Loucy (cell line): Measurements from ENCODE around the gene CBX2.
"Not testable (repeated sequence)": the region's sequence is repeated elsewhere in the genome, so short reads cannot be mapped to it uniquely, and the experiment has no call there.

ENCODE experiments used
- H2AFZ ChIP-seq: fragments of 200-600 bp; sonication (generic); 2 replicates; pipeline ENCODE4 v1.6.0; 2016; ENCODE audit warnings: antibody characterized with exemption, mild to moderate bottlenecking, low read length, moderate library complexity
- H3F3A ChIP-seq: fragments of 200-600 bp; 2 replicates; pipeline ENCODE4 v1.6.0; 2016; ENCODE audit warnings: antibody characterized with exemption, low read depth, mild to moderate bottlenecking
- H3K27me3 ChIP-seq: fragments of 200-600 bp; sonication (generic); 2 replicates; pipeline ENCODE4 v1.6.1; 2014; ENCODE audit warnings: low read length, mild to moderate bottlenecking; ENCODE audit not compliant: insufficient read depth, poor library complexity, severe bottlenecking
- H3K36me3 ChIP-seq: fragments of 200-600 bp; sonication (generic); 2 replicates; pipeline ENCODE4 v1.6.1; 2016; ENCODE audit warnings: low read length; ENCODE audit not compliant: insufficient read depth
- H3K4me1 ChIP-seq: fragments of 200-600 bp; sonication (generic); 2 replicates; pipeline ENCODE4 v1.5.1; 2014; ENCODE audit warnings: low read length, mild to moderate bottlenecking; ENCODE audit not compliant: insufficient read depth, poor library complexity, severe bottlenecking
- H3K4me2 ChIP-seq: fragments of 200-600 bp; sonication (generic); 2 replicates; pipeline ENCODE4 v1.6.0; 2014; ENCODE audit warnings: antibody characterized with exemption, low read length, low read depth, mild to moderate bottlenecking; ENCODE audit not compliant: poor library complexity, severe bottlenecking
- H3K4me3 ChIP-seq: fragments of 200-600 bp; sonication (generic); 2 replicates; pipeline ENCODE4 v1.5.1; 2014; ENCODE audit warnings: low read length, mild to moderate bottlenecking, mixed read lengths; ENCODE audit not compliant: poor library complexity, severe bottlenecking
- H3K79me2 ChIP-seq: fragments of 200-600 bp; sonication (generic); 2 replicates; pipeline ENCODE4 v1.6.1; 2014; ENCODE audit warnings: low read length; ENCODE audit not compliant: insufficient read depth
- H3K9ac ChIP-seq: fragments of 200-600 bp; sonication (generic); 2 replicates; pipeline ENCODE4 v1.6.0; 2014; ENCODE audit warnings: mild to moderate bottlenecking, low read depth, low read length, moderate library complexity; ENCODE audit not compliant: poor library complexity, severe bottlenecking
- H3K9me2 ChIP-seq: fragments of 200-600 bp; sonication (generic); replicated peaks from 2 replicates; pipeline ENCODE4 v1.6.1; 2016; ENCODE audit warnings: low read depth, low read length, mixed read lengths
- H3K9me3 ChIP-seq: fragments of 200-600 bp; sonication (generic); 2 replicates; pipeline ENCODE4 v1.6.1; 2014; ENCODE audit warnings: mild to moderate bottlenecking, antibody characterized with exemption, low read length, low read depth; ENCODE audit not compliant: insufficient read depth
- H4K20me1 ChIP-seq: fragments of 200-600 bp; sonication (generic); 2 replicates; pipeline ENCODE4 v1.6.0; 2014; ENCODE audit warnings: antibody characterized with exemption, low read length, mild to moderate bottlenecking; ENCODE audit not compliant: insufficient read depth, poor library complexity, severe bottlenecking
- CTCF ChIP-seq: fragments of 200-600 bp; sonication (generic); conservative IDR thresholded peaks from 2 replicates; pipeline ENCODE4 v1.5.1; 2014; ENCODE audit warnings: mild to moderate bottlenecking, antibody characterized with exemption, low read length
- EZH2phosphoT487 ChIP-seq: fragments of 200-600 bp; IDR thresholded peaks from 2 replicates; pipeline ENCODE4 v1.6.1; 2018; ENCODE audit warnings: antibody characterized with exemption, mild to moderate bottlenecking, moderate library complexity, borderline replicate concordance

Gene CBX2

DNA sequence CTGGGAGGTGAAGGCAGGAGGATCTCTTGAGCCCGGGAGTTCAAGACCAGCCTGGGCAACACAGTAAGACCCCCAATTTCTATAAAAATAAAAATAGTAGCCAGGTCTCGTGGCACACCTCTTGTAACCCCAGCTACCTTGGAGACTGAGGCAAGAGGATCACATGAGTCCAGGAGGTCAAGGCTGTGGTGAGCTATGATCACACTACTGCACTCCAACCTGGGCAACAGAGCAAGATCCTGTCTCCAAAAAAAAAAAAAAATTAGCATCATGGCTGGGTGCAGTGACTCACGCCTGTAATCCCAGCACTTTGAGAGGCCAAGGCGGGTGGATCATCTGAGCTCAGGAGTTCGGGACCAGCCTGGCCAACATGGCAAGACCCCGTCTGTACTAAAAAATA is 6.7 kb upstream of the CBX2 start:
- H3K27me3 ChIP-seq, result no peaks in the 10 kb centered on the region
- no peak for TF ChIP-seq CTCF
- TF ChIP-seq EZH2phosphoT487, result no peak
- H3K4me3 ChIP-seq, result no peak overlapping the region

GRCh38 chr17:79772726-79773125 is 5.2 kb upstream of the CBX2 start:
- not testable (repeated sequence) for H4K20me1 ChIP-seq, H3K27me3 ChIP-seq, H3K79me2 ChIP-seq, H3K4me3 ChIP-seq, H3K4me2 ChIP-seq, H3K9me2 ChIP-seq, H2AFZ ChIP-seq, H3K9ac ChIP-seq, H3F3A ChIP-seq, H3K9me3 ChIP-seq, H3K36me3 ChIP-seq
- H3K4me1 ChIP-seq, result peaks cover 13% of the 10 kb centered on the region

More for the DNA sequence above, 6.7 kb upstream of the CBX2 start:
- Histone ChIP-seq H2AFZ (no peak overlapping the region), H3K9me3 (no peaks in the 10 kb centered on the region), H3K9me2 (no peaks in the 10 kb centered on the region), H3F3A (no peaks in the 10 kb centered on the region), H3K36me3 (no peaks in the 10 kb centered on the region), H3K9ac (no peak overlapping the region), H4K20me1 (no peaks in the 10 kb centered on the region), H3K4me2 (no peak overlapping the region), H3K4me1 (peaks cover under 1% of the 10 kb centered on the region), H3K79me2 (no peaks in the 10 kb centered on the region)

DNA sequence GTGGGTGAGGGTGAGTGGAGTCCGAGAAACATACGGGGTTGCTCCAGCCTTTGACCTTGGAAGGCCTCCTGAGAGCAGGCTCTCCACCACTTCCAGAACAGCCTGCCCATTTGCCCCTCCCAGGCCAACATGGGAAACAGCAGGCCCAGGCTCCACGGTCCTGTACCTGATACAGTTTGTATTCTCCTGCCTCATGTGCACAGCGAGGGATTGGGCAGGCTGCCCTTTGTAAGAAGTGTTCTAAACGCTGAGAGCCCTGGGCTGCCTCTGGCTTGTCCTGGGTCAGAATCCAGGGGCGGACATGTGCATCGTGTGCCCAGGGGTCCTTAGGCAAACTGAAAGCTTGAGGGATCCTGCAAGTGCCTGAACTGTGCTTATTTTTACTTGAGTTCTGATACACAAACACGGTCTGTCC is 3.4 kb upstream of the CBX2 start:
- Histone ChIP-seq H3K27me3 (no peaks in the 10 kb centered on the region), H3K9ac (no peak overlapping the region), H2AFZ (no peak overlapping the region), H3K79me2 (peaks cover 25% of the 10 kb centered on the region), H3F3A (no peaks in the 10 kb centered on the region), H4K20me1 (peaks cover 12% of the 10 kb centered on the region), H3K36me3 (no peaks in the 10 kb centered on the region), H3K4me3 (no peak overlapping the region), H3K9me3 (no peaks in the 10 kb centered on the region), H3K9me2 (no peaks in the 10 kb centered on the region), H3K4me2 (no peak overlapping the region), H3K4me1 (peaks cover 14% of the 10 kb centered on the region)
- no peak for TF ChIP-seq CTCF
- TF ChIP-seq EZH2phosphoT487, result no peak

DNA sequence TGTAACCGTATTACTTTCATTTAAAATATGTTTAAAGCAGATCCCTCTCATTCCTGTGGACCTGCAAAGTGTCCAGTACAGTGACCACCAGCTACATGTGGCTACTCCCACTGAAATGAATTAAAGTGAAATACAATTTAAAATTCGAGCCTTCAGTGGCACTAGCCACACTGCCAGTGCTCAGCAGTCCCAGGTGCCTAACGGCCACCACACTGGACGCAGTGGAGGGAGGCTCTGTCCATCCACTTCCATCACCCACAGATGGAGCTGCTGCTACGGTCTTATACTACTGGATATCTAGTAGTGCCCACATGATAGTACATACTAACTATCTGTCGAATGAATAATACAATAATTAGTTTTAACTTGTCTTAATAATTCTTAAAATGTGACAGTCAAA is 2.3 kb upstream of the CBX2 start:
- no peak overlapping the region for H2AFZ ChIP-seq
- H3K9me2 ChIP-seq, result no peaks in the 10 kb centered on the region
- H3K4me2 ChIP-seq, result no peak overlapping the region
- no peaks in the 10 kb centered on the region for H3K36me3 ChIP-seq
- H3K9ac ChIP-seq, result no peak overlapping the region
- peaks cover 36% of the 10 kb centered on the region for H3K79me2 ChIP-seq
- peaks cover 23% of the 10 kb centered on the region for H4K20me1 ChIP-seq
- H3K27me3 ChIP-seq, result no peaks in the 10 kb centered on the region
- no peak for TF ChIP-seq EZH2phosphoT487
- no peak for TF ChIP-seq CTCF
- no peaks in the 10 kb centered on the region for H3K9me3 ChIP-seq
- no peaks in the 10 kb centered on the region for H3F3A ChIP-seq
- H3K4me3 ChIP-seq, result no peak overlapping the region
- H3K4me1 ChIP-seq, result peaks cover 25% of the 10 kb centered on the region
